ENCODE results near the gene ATP12A. TPM values are rescaled to one million over a fixed set of nuclear protein-coding genes. Genes with fewer than 3 reads are reported as not detected.

ATP12A gene
- total RNA-seq, 2 donors from 2014 or later, result 0.12 to 0.42 TPM

DNA sequence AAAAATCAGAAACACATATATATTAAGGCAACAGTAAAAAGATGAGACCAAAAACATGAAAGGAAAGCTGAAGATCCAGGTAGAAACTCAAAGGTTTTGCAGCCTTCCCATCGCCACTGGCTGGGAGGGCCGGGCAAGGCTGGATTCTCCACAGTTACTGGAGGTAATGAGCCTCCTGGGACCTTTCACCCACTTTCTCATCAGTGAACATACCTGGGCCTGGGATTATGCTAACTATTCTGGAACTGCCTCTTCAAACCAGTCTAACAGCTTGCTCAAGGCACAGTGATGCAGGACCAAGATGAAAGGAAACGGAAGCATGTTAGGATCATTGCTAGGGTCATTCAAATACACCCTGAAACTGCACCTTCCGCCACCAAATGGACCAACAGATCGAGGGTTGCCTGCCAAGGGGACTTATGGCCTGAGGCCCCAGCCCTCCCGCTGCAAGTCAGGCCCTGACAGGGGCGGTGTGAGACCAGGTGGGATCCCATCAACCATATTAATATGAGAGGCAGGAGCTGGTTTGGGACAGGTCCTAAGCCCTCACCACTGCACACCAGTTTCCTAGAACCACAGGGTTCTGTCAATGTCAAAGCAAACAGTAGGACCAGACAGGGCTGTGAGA, 28.4 kb upstream of the ATP12A start:
- Mint-ChIP-seq H3K4me3 (no peak overlapping the region), H3K27ac (peak overlapping the region in 1 of 2 donors; percentile 53), H3K9me3 (no peaks in the 10 kb centered on the region), H3K27me3 (peaks cover 0 to 9% of the 10 kb centered on the region in 2 donors), H3K36me3 (no peaks in the 10 kb centered on the region), H3K4me1 (ENCODE audit: low read depth in 2 of 2) (peaks cover 4 to 10% of the 10 kb centered on the region in 2 donors)
- ATAC-seq (no peak), DNase-seq (ENCODE audit: low spot score) (no peak)

DNA sequence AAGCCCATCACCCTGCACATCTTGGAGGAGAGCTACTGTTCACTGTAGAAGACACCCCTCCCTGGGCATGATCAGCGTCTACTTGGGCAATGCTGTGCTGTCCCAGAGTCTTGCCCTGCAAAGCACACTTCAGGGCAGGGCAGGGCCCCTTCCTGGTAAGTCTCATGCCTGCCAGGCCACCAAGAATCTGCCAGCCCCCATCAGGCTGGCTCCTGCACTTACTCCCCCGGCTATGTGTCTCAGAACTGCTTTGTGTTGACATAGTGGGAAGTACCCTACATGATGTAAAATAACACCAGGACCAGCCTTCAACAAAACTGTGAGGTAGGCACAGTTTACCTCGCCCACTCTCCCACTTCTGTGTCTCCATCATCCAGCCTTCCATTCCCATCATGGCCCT, 27.8 kb upstream of the ATP12A start:
- peaks cover 0 to 9% of the 10 kb centered on the region in 2 donors for H3K27me3 Mint-ChIP-seq
- H3K4me1 Mint-ChIP-seq (ENCODE audit: low read depth in 2 of 2), result peaks cover 4 to 10% of the 10 kb centered on the region in 2 donors
- H3K9me3 Mint-ChIP-seq, result no peaks in the 10 kb centered on the region
- H3K27ac Mint-ChIP-seq, result peak overlapping the region in 1 of 2 donors; percentile 53
- DNase-seq (ENCODE audit: low spot score) (no peak), ATAC-seq (peak; percentile 21 to 77)
- H3K4me3 Mint-ChIP-seq, result no peak overlapping the region
- no peaks in the 10 kb centered on the region for H3K36me3 Mint-ChIP-seq

DNA sequence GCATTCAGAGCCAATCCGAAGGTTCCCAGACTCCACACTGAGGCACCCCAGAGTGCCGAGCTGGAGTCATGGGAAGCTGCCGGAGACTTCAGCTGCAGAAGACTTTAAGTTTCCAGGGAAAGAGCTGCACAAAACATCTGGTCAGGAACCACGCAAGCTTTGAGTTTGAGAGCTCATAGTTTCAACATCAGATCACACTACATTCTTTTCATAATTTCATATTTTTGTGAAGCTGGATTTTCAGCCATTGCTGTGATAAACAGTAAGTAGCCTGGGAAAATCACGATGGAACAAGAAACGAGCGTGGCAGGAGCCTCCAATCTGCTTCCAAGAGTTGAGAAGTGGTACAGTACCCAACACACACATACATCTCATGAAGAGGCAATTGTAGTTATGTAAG, 25.5 kb upstream of the ATP12A start:
- ATAC-seq (no peak), DNase-seq (ENCODE audit: low spot score) (no peak)
- H3K4me1 Mint-ChIP-seq (ENCODE audit: low read depth in 2 of 2), result peaks cover 0 to 7% of the 10 kb centered on the region in 2 donors
- no peak overlapping the region for H3K27ac Mint-ChIP-seq
- no peak overlapping the region for H3K4me3 Mint-ChIP-seq
- H3K36me3 Mint-ChIP-seq, result no peaks in the 10 kb centered on the region
- H3K9me3 Mint-ChIP-seq, result no peaks in the 10 kb centered on the region
- H3K27me3 Mint-ChIP-seq, result peaks cover 0 to 9% of the 10 kb centered on the region in 2 donors

DNA sequence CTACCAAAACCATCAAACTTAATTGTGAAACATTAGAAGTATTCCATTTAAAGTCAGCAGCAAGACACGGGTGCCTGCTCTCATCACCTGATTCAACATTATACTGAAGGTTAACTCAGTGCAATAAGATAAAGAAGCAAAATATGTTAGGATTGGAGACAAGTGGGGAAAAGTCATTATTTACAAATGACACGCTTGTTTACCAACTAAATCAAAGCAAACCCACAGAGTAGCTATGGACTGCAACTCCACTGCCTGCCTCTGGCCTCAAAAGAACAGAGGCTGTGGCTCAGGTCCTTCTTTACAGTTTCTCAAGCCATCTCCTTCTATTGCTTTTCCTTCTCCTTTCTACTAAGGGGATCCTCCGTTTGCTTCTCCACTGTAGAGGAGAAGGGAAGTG, 21.0 kb upstream of the ATP12A start:
- no peaks in the 10 kb centered on the region for H3K36me3 Mint-ChIP-seq
- peaks cover 0 to 15% of the 10 kb centered on the region in 2 donors for H3K27me3 Mint-ChIP-seq
- peaks cover 0 to 5% of the 10 kb centered on the region in 2 donors for H3K4me1 Mint-ChIP-seq (ENCODE audit: low read depth in 2 of 2)
- no peaks in the 10 kb centered on the region for H3K9me3 Mint-ChIP-seq
- no peak overlapping the region for H3K27ac Mint-ChIP-seq
- DNase-seq (ENCODE audit: low spot score) (no peak), ATAC-seq (no peak)
- no peak overlapping the region for H3K4me3 Mint-ChIP-seq

DNA sequence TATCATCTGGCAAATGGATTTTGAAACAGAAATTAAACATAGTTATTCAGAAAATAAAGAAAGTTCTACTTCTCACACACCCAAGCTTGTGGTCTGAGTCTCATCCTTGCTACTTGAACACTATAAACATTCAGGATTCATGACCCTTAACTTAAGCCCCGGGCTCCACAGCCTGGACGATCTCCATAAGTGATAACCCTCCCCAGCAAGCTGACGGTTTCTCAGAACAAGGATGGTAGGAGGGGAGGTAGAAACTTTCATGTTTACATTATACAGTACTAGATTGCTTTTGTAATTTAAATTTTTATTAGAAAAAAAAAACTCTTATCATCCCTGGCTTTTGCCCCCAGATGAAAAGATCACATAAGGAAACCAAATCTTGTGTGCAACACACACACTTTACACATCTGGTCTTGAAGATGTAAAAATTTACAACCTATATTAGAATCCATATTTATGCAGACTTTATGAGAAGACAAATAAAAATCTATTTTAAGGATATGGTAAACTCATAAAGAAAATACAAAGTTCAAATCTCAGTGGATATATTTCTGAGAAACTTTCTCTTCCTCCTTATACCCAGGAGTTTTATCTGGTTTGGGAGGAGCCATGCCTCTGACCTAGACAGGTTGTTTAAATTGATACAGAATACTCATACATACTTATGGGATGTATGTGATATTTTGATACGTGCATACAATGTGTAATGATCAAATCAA, 20.0 kb upstream of the ATP12A start:
- no peak overlapping the region for H3K4me3 Mint-ChIP-seq
- no peak for DNase-seq (ENCODE audit: low spot score)
- H3K27ac Mint-ChIP-seq, result no peak overlapping the region
- H3K27me3 Mint-ChIP-seq, result peaks cover 0 to 14% of the 10 kb centered on the region in 2 donors
- no peaks in the 10 kb centered on the region for H3K9me3 Mint-ChIP-seq
- ATAC-seq, result no peak
- H3K4me1 Mint-ChIP-seq (ENCODE audit: low read depth in 2 of 2), result peaks cover 0 to 5% of the 10 kb centered on the region in 2 donors
- no peaks in the 10 kb centered on the region for H3K36me3 Mint-ChIP-seq

DNA sequence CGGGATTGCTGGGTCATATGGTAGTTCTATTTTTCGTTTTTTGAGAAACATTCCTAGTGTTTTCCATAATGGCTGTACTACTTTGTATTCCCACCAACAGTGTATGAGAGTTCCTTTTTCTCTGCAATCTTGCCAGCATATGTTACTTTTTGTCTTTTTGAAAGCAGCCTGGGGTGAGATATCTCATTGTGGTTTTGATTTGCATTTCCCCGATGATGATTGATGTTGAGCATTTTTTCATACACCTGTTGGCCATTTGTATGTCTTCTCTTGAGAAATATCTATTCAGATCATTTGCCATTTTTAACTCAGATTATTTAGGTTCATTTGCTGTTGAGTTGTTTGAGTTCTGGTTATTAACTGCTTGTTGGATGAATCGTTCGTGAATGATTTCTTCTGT, 18.5 kb upstream of the ATP12A start:
- Mint-ChIP-seq H3K4me3 (no peak overlapping the region), H3K27ac (no peak overlapping the region), H3K27me3 (peaks cover 0 to 11% of the 10 kb centered on the region in 2 donors), H3K4me1 (ENCODE audit: low read depth in 2 of 2) (peaks cover 0 to 5% of the 10 kb centered on the region in 2 donors), H3K9me3 (no peaks in the 10 kb centered on the region), H3K36me3 (no peaks in the 10 kb centered on the region)
- DNase-seq (ENCODE audit: low spot score) (no peak), ATAC-seq (no peak)

DNA sequence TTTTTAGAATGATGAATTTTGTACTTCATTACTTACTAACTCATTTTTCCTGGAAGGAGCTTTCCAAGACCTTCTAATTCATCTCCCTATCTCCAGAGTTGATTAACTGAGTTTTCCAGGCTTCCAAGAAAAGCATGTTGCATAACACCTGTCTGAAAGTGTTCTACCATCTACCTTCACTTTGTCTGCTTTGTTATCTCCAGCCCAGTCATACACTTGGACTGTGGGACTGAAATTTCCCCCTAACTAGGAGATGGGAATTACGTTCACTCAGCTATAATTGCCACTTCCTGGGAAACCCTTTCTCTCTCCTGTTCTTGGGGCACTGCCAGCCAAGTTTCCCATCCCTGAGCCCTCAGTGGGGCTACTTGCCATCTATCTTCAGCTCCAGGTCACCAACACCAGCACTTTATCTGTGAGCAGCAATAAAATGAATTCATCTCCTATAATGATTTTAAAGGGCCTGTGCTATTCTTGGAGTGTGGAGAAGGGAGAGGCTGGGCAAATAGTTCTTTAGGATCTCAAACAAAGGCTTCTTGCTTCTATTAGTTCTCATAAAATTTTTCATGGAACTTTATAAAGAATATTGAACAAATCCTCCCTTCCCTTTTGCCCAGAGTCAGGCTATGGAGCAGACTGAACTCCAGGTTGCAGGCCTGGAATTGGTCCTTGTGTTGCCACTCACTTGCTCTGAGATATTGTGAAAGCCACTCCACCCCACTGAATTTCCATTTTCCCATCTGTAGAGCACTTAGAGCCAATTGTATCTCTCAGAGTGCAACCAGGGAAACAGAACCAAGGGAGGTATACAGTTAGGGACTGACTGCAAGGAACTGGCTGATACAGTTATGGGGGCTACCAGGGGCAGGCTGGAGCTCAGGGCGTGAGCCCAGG, 17.8 kb upstream of the ATP12A start:
- H3K4me1 Mint-ChIP-seq (ENCODE audit: low read depth in 2 of 2), result peaks cover 0 to 5% of the 10 kb centered on the region in 2 donors
- no peaks in the 10 kb centered on the region for H3K9me3 Mint-ChIP-seq
- no peak for ATAC-seq

DNA sequence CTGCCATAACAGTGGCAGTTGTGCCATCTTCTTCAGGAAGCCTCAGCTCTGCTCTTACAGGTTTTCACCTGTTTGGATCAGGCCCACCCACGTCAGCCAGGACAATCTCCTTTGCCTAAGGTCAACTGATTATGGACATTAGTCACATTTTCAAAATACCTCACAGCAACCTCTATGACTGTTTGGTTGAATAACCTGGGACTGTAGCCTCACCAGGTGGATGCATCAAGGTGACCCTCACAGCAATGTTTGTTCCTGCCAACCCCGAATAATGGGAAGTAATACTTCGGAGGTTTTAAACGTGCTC, 17.2 kb upstream of the ATP12A start:
- no peaks in the 10 kb centered on the region for H3K9me3 Mint-ChIP-seq
- H3K4me3 Mint-ChIP-seq, result no peak overlapping the region
- no peak for ATAC-seq
- H3K27me3 Mint-ChIP-seq, result peaks cover 0 to 12% of the 10 kb centered on the region in 2 donors
- no peak for DNase-seq (ENCODE audit: low spot score)
- H3K36me3 Mint-ChIP-seq, result no peaks in the 10 kb centered on the region
- H3K4me1 Mint-ChIP-seq (ENCODE audit: low read depth in 2 of 2), result peaks cover 0 to 5% of the 10 kb centered on the region in 2 donors
- no peak overlapping the region for H3K27ac Mint-ChIP-seq

More for the DNA sequence above, 17.8 kb upstream of the ATP12A start:
- no peak for DNase-seq (ENCODE audit: low spot score)
- Mint-ChIP-seq H3K36me3 (no peaks in the 10 kb centered on the region), H3K27me3 (peaks cover 0 to 10% of the 10 kb centered on the region in 2 donors), H3K27ac (no peak overlapping the region), H3K4me3 (no peak overlapping the region)

DNA sequence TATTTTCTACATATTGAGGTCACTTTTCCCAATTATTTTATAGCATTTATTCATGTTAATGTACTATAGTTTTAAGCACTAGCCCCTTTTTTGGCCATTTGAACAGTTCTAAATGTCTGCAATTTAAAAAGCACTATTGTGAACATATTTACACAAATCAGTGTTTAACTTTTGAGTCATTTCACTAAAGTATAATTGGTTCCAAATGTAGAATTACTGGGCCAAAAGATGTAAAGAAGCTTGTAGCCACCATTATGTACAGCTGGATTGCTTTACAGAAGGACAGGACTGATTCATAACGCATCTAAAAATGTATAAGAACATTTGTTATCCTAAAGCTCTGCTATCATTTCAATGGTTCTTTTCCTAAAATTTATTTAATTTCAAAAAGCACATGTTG, 16.6 kb upstream of the ATP12A start:
- Mint-ChIP-seq H3K27me3 (peaks cover 0 to 12% of the 10 kb centered on the region in 2 donors), H3K27ac (no peak overlapping the region), H3K4me3 (no peak overlapping the region), H3K9me3 (no peaks in the 10 kb centered on the region), H3K36me3 (no peaks in the 10 kb centered on the region), H3K4me1 (ENCODE audit: low read depth in 2 of 2) (peaks cover 0 to 5% of the 10 kb centered on the region in 2 donors)
- DNase-seq (ENCODE audit: low spot score) (no peak), ATAC-seq (no peak)

DNA sequence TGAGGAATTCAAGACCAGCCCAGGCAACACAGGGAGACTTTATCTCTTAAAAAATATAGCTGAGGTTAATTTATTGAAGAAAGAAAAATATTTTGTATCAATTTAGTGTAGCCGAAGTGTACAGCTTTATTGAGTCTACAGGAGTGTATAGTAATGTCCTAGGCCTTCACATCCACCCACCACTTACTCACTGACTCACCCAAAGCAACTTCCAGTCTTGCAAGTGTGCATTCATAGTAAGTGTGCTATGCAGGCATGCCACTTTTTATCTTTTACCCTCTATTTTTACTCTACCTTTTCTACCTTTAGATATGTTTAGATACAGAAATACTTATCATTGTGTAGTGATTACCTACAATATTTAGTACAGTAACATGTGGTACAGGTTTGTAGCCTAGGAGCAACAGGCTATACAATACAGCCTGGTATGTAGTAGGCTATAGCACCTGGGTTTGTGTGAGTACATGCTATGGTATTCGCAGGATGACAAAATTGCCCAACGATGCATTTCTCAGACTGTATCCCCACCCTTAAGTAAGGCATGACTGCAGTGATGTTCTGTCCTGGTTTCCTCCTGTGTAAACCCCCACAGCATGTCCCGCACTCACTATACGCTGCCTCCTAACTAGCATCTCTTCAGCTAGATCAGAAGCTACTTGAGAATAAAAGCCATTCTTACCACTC, 15.3 kb upstream of the ATP12A start:
- ATAC-seq, result peak in 1 of 2 donors; percentile 13
- no peaks in the 10 kb centered on the region for H3K36me3 Mint-ChIP-seq
- H3K27me3 Mint-ChIP-seq, result peaks cover 0 to 12% of the 10 kb centered on the region in 2 donors
- H3K4me3 Mint-ChIP-seq, result no peak overlapping the region
- H3K27ac Mint-ChIP-seq, result no peak overlapping the region
- DNase-seq (ENCODE audit: low spot score), result no peak
- peaks cover 5 to 8% of the 10 kb centered on the region in 2 donors for H3K4me1 Mint-ChIP-seq (ENCODE audit: low read depth in 2 of 2)
- H3K9me3 Mint-ChIP-seq, result no peaks in the 10 kb centered on the region

DNA sequence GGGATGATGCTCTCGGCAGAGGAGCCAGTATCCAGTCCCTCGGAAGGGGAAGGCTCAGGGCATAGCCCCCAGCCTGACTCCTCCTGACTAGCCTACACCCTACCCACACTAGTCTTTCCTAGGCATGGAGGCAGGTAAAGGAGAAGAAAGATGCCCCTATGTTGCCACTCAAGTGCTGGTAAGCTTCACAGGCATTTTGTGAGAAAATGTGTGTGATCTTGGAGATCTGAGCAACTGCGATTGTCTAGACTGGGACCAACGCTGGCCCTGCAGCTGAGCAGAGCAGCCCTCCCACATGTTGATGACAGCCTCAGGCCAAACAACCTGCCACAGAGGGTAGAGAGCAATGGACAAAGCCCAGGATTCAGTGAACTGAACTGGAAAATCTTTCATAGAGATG, 11.7 kb upstream of the ATP12A start:
- Mint-ChIP-seq H3K27me3 (peaks cover 0 to 11% of the 10 kb centered on the region in 2 donors), H3K4me1 (ENCODE audit: low read depth in 2 of 2) (peaks cover 5 to 15% of the 10 kb centered on the region in 2 donors), H3K9me3 (no peaks in the 10 kb centered on the region), H3K27ac (peak overlapping the region in 1 of 2 donors; percentile 48), H3K4me3 (no peak overlapping the region), H3K36me3 (no peaks in the 10 kb centered on the region)
- DNase-seq (ENCODE audit: low spot score) (no peak), ATAC-seq (no peak)

DNA sequence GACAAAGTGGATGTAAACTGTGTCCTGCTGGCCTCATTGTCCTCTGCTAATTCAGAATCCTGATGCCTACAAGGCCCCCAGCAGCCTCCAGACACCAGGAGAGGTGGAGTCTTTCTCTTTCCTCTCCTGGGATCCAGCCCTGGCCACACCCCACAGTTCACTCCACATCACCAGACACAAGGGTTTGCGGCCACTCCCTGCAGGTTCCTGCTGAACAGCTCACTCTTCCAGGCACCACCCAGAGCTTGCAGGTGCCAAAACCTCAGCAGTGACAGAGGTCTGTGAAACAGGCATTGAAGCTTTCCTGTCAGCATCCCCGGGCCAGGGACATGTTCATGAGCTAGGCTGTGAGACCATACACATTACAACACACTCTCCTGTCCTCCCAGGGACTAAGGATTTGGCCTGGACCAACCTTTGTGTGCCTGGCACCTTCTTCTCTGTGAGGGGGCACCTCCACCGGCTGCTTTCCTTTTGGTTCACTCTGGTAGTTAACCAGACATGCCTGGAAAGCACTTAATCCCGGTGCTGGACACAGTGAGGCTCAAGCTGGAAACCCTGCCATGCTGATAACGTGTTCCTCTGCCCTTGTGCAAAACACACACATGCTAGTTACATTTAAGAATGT, 11.1 kb upstream of the ATP12A start:
- Mint-ChIP-seq H3K27ac (peak overlapping the region in 1 of 2 donors; percentile 48), H3K9me3 (no peaks in the 10 kb centered on the region)

DNA sequence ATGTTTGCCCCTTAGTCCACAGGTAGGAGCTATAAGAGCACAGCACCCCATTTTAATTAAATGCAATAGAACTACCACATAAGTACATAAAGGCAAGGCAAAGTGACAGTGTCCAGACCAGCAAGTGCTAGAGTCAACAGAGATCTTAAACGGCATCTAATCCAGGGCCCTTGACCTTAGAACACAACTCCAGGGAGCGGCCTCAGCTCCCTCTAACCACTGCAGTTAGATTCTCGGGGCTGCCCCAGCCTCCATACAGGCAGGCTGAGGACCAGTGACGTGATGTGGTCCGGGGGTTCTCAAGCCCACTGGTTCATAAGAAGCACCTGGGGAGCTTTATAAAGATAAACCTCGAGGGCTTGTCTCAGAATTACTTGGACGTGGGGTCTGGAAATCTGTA, 10.0 kb upstream of the ATP12A start:
- Mint-ChIP-seq H3K27me3 (peaks cover 0 to 11% of the 10 kb centered on the region in 2 donors), H3K36me3 (no peaks in the 10 kb centered on the region), H3K4me3 (no peak overlapping the region), H3K9me3 (no peaks in the 10 kb centered on the region), H3K4me1 (ENCODE audit: low read depth in 2 of 2) (peaks cover 5 to 15% of the 10 kb centered on the region in 2 donors), H3K27ac (no peak overlapping the region)
- DNase-seq (ENCODE audit: low spot score), result no peak
- ATAC-seq, result no peak

More for the DNA sequence above, 11.1 kb upstream of the ATP12A start:
- DNase-seq (ENCODE audit: low spot score) (no peak), ATAC-seq (peak; percentile 28 to 39)
- Mint-ChIP-seq H3K36me3 (no peaks in the 10 kb centered on the region), H3K4me3 (no peak overlapping the region), H3K27me3 (peaks cover 0 to 11% of the 10 kb centered on the region in 2 donors), H3K4me1 (ENCODE audit: low read depth in 2 of 2) (peaks cover 5 to 15% of the 10 kb centered on the region in 2 donors)

Data from natural killer cell treated with Interleukin-12 subunit alpha and Interleukin-12 subunit beta and Interleukin-15 and Interleukin-18, amount 100 ng/mL, for 72 hours (primary cell).